ENCODE measurements around the gene ADCK1. TPM values are rescaled to one million over a fixed set of nuclear protein-coding genes. Genes with fewer than 3 reads are reported as not detected.
"Not testable (repeated sequence)": the region's sequence is repeated elsewhere in the genome, so short reads cannot be mapped to it uniquely, and the experiment has no call there.

The ADCK1 gene
- total RNA-seq, 2 donors from 2014 or later = 2.0 to 2.1 TPM

- H3K27me3 Mint-ChIP-seq = peaks cover 7% of the 10 kb centered on the region
- no peak for ATAC-seq (replicated peaks)
- H3K9me3 Mint-ChIP-seq = no peaks in the 10 kb centered on the region
- H3K27ac Mint-ChIP-seq = no peak overlapping the region
- no peaks in the 10 kb centered on the region for H3K36me3 Mint-ChIP-seq (ENCODE audit: low read depth)
- no peaks in the 10 kb centered on the region for H3K4me1 Mint-ChIP-seq
- H3K4me3 Mint-ChIP-seq = no peak overlapping the region
Measured at GRCh38 chr14:77950371-77951063, 150.6 kb downstream of the ADCK1 start.

DNA sequence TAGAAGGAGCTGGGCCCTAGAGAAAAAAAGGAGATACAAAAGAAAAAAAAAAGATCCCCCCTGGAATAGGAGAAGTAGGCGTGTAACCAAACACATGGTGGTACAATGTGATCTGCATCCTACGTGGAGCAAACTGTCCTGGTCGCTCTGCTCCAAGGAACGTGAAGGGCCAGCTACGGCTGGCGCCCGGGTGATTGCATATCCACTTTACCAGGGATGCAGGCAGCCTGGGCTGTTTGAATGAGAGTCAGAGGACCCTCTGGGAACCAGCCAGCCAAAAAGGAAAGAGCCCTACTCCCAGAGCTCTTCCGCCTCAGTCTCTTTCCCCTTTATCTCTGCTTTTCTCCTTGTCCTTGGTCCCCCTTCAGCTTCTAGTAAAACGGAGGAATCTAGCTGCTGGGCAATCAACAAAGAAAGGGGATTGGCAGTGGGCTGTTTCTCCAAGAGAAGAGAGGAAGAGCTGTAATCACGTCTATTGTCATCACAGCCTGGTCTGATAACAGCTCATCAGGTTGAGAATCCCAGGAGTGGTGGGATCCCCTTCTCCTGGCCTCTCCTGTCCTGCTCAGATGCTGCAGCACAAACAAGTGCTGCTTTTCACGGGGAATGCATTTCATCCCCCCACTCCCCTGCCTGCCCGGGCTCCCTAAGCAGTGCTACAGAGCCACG is 156.0 kb downstream of the ADCK1 start:
- Mint-ChIP-seq H3K27me3 (peaks cover 13% of the 10 kb centered on the region), H3K4me3 (no peak overlapping the region), H3K27ac (no peak overlapping the region), H3K4me1 (no peaks in the 10 kb centered on the region), H3K9me3 (no peaks in the 10 kb centered on the region), H3K36me3 (ENCODE audit: low read depth) (no peaks in the 10 kb centered on the region)
- no peak for ATAC-seq (replicated peaks)

GRCh38 chr14:77959686-77960085 is 159.8 kb downstream of the ADCK1 start:
- not testable (repeated sequence) for H3K36me3 Mint-ChIP-seq (ENCODE audit: low read depth); H3K4me3 Mint-ChIP-seq; H3K27ac Mint-ChIP-seq; H3K9me3 Mint-ChIP-seq; H3K27me3 Mint-ChIP-seq; ATAC-seq (replicated peaks); H3K4me1 Mint-ChIP-seq

DNA sequence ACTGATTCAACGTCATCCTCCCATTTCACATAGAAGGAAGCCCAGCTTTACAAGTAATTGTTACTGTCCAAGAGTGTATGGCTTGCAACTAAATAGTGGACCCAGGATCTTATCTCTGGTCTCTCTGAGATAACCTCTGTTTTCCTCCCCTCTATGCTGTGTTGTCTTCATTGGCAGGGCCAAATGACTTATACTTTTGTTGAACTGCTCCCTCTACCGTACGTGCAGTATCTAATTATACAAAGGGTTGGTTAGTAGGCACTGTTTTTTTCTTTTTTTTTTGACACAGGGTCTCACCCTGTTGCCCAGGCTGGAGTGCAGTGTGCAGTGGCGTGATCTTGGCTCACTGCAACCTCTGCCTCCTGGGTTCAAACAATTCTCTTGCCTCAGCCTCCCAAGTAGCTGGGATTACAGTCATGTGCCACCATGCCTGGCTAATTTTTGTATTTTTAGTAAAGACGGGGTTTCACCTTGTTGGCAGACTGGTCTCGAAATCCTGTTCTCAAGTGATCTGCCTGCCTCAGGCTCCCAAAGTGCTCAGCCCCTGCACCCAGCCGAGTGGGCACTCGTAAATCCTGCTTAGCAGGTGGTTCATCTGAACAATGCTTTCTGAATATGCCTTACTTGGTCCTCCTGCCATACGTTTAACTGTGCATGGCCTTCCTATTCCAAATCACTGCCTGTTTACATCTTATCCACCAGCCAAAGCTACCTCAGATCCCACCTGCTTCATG is 162.1 kb downstream of the ADCK1 start:
- Mint-ChIP-seq H3K36me3 (ENCODE audit: low read depth) (no peaks in the 10 kb centered on the region), H3K27ac (no peak overlapping the region), H3K9me3 (no peaks in the 10 kb centered on the region), H3K27me3 (peaks cover 12% of the 10 kb centered on the region), H3K4me3 (no peak overlapping the region), H3K4me1 (no peaks in the 10 kb centered on the region)
- ATAC-seq (replicated peaks) = no peak

- H3K36me3 Mint-ChIP-seq (ENCODE audit: low read depth) = no peaks in the 10 kb centered on the region
Measured at GRCh38 chr14:77962731-77963520, 163.0 kb downstream of the ADCK1 start.

DNA sequence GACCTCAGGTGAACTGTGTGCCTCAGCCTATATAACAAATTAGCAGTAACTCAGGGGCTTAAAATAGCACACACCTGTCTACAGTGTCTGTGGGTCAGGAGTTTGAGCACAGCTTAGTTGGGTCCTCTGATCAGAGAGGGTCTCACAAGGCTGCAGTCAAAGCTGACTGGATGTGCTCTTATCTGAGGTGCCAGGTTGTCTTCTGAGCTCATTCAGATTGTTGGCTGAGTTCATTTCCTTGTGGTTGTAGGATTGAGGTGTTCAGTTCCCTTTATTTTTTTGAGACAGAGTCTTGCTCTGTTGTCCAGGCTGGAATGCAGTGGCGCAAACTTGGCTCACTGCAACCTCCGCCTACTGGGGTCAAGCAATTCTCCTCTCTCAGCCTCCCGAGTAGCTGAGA is 164.7 kb downstream of the ADCK1 start:
- no peak for ATAC-seq (replicated peaks)
- Mint-ChIP-seq H3K27ac (no peak overlapping the region), H3K4me3 (no peak overlapping the region), H3K27me3 (peaks cover 22% of the 10 kb centered on the region), H3K9me3 (no peaks in the 10 kb centered on the region), H3K36me3 (ENCODE audit: low read depth) (no peaks in the 10 kb centered on the region), H3K4me1 (no peaks in the 10 kb centered on the region)

More at GRCh38 chr14:77962731-77963520, 163.0 kb downstream of the ADCK1 start:
- Mint-ChIP-seq H3K9me3 (no peaks in the 10 kb centered on the region), H3K27me3 (peaks cover 11% of the 10 kb centered on the region), H3K4me3 (no peak overlapping the region), H3K27ac (no peak overlapping the region), H3K4me1 (no peaks in the 10 kb centered on the region)
- no peak for ATAC-seq (replicated peaks)

- H3K27ac Mint-ChIP-seq = no peak overlapping the region
- no peaks in the 10 kb centered on the region for H3K9me3 Mint-ChIP-seq
- H3K36me3 Mint-ChIP-seq (ENCODE audit: low read depth) = no peaks in the 10 kb centered on the region
- peaks cover 23% of the 10 kb centered on the region for H3K27me3 Mint-ChIP-seq
- no peak for ATAC-seq (replicated peaks)
- H3K4me3 Mint-ChIP-seq = no peak overlapping the region
- H3K4me1 Mint-ChIP-seq = no peaks in the 10 kb centered on the region
Measured at GRCh38 chr14:77965050-77965449, 165.1 kb downstream of the ADCK1 start.

DNA sequence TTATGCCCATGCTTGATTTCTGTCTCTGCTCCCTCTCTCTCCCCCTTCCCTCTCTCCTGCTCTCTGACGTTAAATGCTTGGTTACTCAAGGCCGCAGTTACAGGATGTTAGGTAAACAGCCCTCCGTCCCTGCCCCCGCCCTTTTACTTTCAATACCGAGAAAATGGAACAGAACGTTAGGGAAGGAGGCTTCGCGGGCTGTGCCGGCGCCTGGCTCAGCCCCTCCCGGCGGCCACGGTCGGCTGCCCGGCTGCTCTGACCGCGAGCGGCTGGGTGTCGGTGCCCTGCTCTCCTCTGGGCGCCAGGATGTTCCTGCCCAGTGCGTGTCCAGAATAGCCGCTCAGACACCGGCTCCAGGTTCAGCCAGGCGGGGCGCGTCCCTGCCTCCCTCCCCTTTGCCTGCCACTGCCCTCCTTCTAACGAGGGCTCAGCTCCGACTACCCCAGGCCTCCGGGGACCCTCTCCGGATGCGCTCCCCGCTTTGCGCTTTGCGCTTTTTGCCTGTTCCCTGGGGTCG is 166.1 kb downstream of the ADCK1 start:
- Mint-ChIP-seq H3K27ac (no peak overlapping the region), H3K4me3 (no peak overlapping the region), H3K9me3 (no peaks in the 10 kb centered on the region), H3K27me3 (peaks cover 28% of the 10 kb centered on the region), H3K36me3 (ENCODE audit: low read depth) (no peaks in the 10 kb centered on the region), H3K4me1 (no peaks in the 10 kb centered on the region)
- peak; percentile 18 for ATAC-seq (replicated peaks)

DNA sequence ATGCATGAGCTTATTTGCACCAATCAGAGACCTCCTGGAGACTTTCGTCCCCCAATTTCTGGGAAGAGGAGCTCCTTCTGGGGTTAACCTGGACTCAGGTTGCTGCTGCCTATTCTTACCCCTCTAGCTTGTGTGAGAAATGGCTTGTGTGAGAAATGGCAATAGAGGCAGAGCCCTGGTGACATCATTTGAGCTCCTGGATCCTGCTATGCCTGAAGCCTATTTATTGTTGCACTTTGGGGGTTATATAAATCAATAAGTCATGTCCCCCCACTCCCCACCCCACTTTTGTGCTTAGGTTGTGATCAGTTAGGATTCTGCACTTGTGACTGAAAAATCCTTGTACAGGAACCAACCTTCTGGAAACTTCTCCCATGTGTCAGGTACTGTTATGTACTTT is 167.2 kb downstream of the ADCK1 start:
- Mint-ChIP-seq H3K27ac (no peak overlapping the region), H3K27me3 (peaks cover 28% of the 10 kb centered on the region), H3K9me3 (no peaks in the 10 kb centered on the region), H3K36me3 (ENCODE audit: low read depth) (no peaks in the 10 kb centered on the region), H3K4me1 (no peaks in the 10 kb centered on the region), H3K4me3 (no peak overlapping the region)
- no peak for ATAC-seq (replicated peaks)

GRCh38 chr14:77970646-77971045 is 170.7 kb downstream of the ADCK1 start:
- no peaks in the 10 kb centered on the region for H3K4me1 Mint-ChIP-seq
- H3K36me3 Mint-ChIP-seq (ENCODE audit: low read depth) = no peaks in the 10 kb centered on the region
- no peaks in the 10 kb centered on the region for H3K9me3 Mint-ChIP-seq
- no peak for ATAC-seq (replicated peaks)
- no peak overlapping the region for H3K4me3 Mint-ChIP-seq
- H3K27me3 Mint-ChIP-seq = peaks cover 30% of the 10 kb centered on the region
- H3K27ac Mint-ChIP-seq = no peak overlapping the region

DNA sequence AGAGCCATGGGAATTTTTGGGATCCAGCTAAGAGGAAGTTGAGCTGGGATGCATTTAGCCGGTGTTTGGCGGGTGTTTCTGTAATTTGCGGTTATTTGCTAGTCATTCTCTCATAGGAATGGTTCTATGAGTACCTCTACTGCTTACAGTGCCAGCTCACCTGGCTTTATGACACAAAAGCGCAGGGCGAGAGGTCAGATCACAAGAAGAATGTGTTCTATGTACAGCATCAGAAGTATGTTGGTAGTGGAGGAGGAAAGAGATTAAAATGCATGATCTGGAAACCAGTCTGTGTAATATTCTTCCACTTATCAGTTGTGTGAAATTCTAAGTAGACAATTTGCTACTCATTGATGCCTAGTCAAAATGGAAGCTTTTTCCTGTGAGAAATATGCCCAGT is 173.3 kb downstream of the ADCK1 start:
- Mint-ChIP-seq H3K9me3 (no peaks in the 10 kb centered on the region), H3K4me3 (no peak overlapping the region), H3K4me1 (no peaks in the 10 kb centered on the region), H3K36me3 (ENCODE audit: low read depth) (no peaks in the 10 kb centered on the region), H3K27me3 (peaks cover 26% of the 10 kb centered on the region), H3K27ac (no peak overlapping the region)
- no peak for ATAC-seq (replicated peaks)

DNA sequence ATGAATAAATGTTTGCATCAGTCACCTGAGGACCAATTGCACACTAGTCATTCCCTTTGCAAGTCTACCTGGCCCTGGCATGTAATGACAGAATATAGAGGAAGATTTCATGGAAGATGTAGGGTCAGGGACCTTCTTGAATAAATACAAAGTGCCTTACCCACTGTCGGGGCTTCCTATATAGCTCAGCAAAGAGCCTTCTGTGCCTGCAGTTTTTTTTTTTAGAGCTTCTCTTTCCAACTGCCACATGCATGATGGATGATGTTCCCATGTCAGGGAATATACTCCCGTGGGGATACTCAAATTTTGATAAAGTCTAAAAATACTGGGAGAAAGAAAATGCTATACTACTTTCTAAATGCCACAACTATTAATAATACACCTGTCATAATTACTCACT is 176.7 kb downstream of the ADCK1 start:
- no peak for ATAC-seq (replicated peaks)
- H3K9me3 Mint-ChIP-seq = no peaks in the 10 kb centered on the region
- H3K27ac Mint-ChIP-seq = no peak overlapping the region
- H3K4me1 Mint-ChIP-seq = no peaks in the 10 kb centered on the region
- H3K4me3 Mint-ChIP-seq = no peak overlapping the region
- H3K36me3 Mint-ChIP-seq (ENCODE audit: low read depth) = no peaks in the 10 kb centered on the region
- peaks cover 30% of the 10 kb centered on the region for H3K27me3 Mint-ChIP-seq

- no peak for ATAC-seq (replicated peaks)
- Mint-ChIP-seq H3K4me1 (no peaks in the 10 kb centered on the region), H3K4me3 (no peak overlapping the region), H3K9me3 (no peaks in the 10 kb centered on the region), H3K27me3 (peaks cover 28% of the 10 kb centered on the region), H3K27ac (no peak overlapping the region), H3K36me3 (ENCODE audit: low read depth) (no peaks in the 10 kb centered on the region)
Measured at GRCh38 chr14:77979171-77979570, 179.3 kb downstream of the ADCK1 start.

DNA sequence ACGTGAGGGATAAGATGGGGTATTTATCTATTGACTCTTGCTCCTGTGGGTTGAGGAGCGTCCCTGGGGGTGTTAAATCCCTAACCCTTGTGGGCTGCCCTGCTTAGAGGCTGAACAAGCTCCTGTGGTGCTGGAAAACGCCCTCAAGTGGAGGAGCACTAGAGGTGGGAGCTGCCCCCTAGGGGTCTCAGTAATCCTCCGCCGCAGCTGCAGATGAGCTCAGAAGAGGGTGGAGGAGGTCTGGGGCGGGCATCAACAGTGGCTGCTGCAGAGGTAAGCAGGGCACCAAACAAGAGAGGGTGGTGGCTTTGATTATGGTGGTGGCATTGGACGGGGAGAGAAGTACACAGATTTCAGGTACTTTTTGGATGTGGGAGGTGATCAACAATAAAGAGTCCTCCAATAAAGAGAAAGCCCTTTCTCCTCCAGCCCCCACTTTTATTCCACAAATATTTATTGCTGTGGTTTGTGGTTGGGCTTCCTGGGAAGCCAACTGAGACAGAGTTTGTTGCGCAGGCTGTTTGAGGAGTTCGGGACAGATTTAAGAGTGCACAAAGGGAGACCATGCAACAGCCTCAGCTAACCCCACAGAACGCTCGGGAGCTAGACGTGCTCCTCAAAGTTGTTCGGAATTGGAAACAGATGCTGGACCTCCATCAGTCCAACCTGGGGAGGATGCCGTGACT is 179.9 kb downstream of the ADCK1 start:
- no peaks in the 10 kb centered on the region for H3K9me3 Mint-ChIP-seq
- no peaks in the 10 kb centered on the region for H3K36me3 Mint-ChIP-seq (ENCODE audit: low read depth)
- no peaks in the 10 kb centered on the region for H3K4me1 Mint-ChIP-seq
- H3K27me3 Mint-ChIP-seq = peaks cover 28% of the 10 kb centered on the region
- H3K27ac Mint-ChIP-seq = no peak overlapping the region
- no peak for ATAC-seq (replicated peaks)
- H3K4me3 Mint-ChIP-seq = no peak overlapping the region

Measured in activated T-helper 17 cell treated with anti-CD3 and anti-CD28 coated beads, Interleukin-2, amount 50 U/mL, for 72 hours (primary cell).